ENCODE measurements around the gene UBD.

The UBD gene

GRCh38 chr6:29507319-29507718 is 52.2 kb downstream of the UBD start:
- no peaks in the 10 kb centered on the region for H3K9me3 ChIP-seq (ENCODE audit: control insufficient read depth, low read length)
- no peaks in the 10 kb centered on the region for H3K36me3 ChIP-seq (ENCODE audit: control insufficient read depth, insufficient read depth, low read length)
- no peaks in the 10 kb centered on the region for H3K4me1 ChIP-seq (ENCODE audit: control insufficient read depth, insufficient read depth, low read length, poor library complexity, severe bottlenecking)
- no peak overlapping the region for H3K4me3 ChIP-seq (ENCODE audit: extremely low read depth, insufficient read depth, low read length, poor library complexity, severe bottlenecking)
- WGBS, 2 experiments (ENCODE audit: insufficient coverage in 2 of 2) = 89 to 94% methylated on average over 5 of the region's 5 CpGs
- H3K27ac ChIP-seq (ENCODE audit: low read depth, low read length, severe bottlenecking) = no peak overlapping the region

- Histone ChIP-seq H3K4me3 (ENCODE audit: extremely low read depth, insufficient read depth, low read length, poor library complexity, severe bottlenecking) (no peak overlapping the region), H3K27ac (ENCODE audit: low read depth, low read length, severe bottlenecking) (no peak overlapping the region), H3K4me1 (ENCODE audit: control insufficient read depth, insufficient read depth, low read length, poor library complexity, severe bottlenecking) (no peaks in the 10 kb centered on the region), H3K9me3 (ENCODE audit: control insufficient read depth, low read length) (no peaks in the 10 kb centered on the region), H3K36me3 (ENCODE audit: control insufficient read depth, insufficient read depth, low read length) (no peaks in the 10 kb centered on the region)
- 74 to 90% methylated on average over 7 to 11 of the region's 11 CpGs for WGBS, 2 experiments (ENCODE audit: insufficient coverage in 2 of 2)
Measured at GRCh38 chr6:29506446-29507067, 53.0 kb downstream of the UBD start.

DNA sequence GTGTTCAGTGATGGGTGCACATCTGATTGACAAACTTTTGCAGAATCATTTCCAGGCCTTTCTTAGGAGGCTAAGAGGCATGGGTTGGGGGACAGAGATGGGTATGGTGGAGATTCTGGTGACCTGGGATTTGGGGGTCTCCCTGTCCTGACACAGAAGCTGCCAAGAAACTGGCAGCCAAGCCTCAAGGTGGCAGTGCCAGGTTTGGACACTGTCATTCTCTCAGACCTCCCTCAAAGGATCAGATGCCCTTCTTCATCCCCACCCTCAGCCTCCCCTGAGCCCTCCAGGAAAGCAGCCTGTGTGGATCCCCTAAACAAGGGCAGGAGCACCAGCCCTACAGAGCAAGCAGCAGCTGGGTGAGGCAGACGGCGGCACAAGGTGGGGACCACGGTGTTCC is 53.7 kb downstream of the UBD start:
- no peaks in the 10 kb centered on the region for H3K36me3 ChIP-seq (ENCODE audit: control insufficient read depth, insufficient read depth, low read length)
- H3K27ac ChIP-seq (ENCODE audit: low read depth, low read length, severe bottlenecking) = no peak overlapping the region
- WGBS, 2 experiments (ENCODE audit: insufficient coverage in 2 of 2) = 92 to 96% methylated on average over 3 of the region's 3 CpGs
- no peaks in the 10 kb centered on the region for H3K4me1 ChIP-seq (ENCODE audit: control insufficient read depth, insufficient read depth, low read length, poor library complexity, severe bottlenecking)
- no peaks in the 10 kb centered on the region for H3K9me3 ChIP-seq (ENCODE audit: control insufficient read depth, low read length)
- H3K4me3 ChIP-seq (ENCODE audit: extremely low read depth, insufficient read depth, low read length, poor library complexity, severe bottlenecking) = no peak overlapping the region
